Coronary artery (tissue), 2 donors: ENCODE measurements around the gene PDCL2.

Experiments
- DNase-seq: peaks from one replicate; pipeline ENCODE4 v3.0.0-alpha.2; 2017; ENCODE audit warnings: low spot score
- H3K27ac ChIP-seq, 2 donors: fragments of 200-600 bp; sonication (generic); one replicate each; pipeline ENCODE4 v1.5.1; 2016 to 2019
- H3K4me3 ChIP-seq: fragments of 200-600 bp; sonication (generic); 2 replicates; pipeline ENCODE4 v1.5.1; 2016; ENCODE audit warnings: mild to moderate bottlenecking, moderate library complexity
- CTCF ChIP-seq: fragments of 200-600 bp; sonication (generic); IDR thresholded peaks from one replicate; pipeline ENCODE4 v1.5.1; 2019; ENCODE audit warnings: antibody characterized with exemption

Gene PDCL2

DNA sequence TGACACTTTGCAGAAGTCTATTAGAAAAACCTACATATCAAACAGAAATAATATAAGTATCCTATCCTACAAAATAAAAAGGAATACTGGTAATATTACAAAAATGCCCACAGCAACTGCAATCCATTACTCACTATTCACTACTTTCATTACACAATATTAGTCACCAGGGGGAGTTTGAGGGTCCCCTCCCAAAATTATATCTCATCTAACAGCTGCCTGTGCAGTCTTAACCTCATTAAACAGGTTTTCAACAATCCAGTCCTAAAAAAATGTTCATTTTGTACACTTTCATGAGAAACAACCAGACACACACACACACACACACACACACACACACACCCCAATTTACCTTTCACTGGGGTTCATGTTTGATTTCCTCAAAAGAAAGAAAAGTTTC, 48.2 kb downstream of the PDCL2 start:
- H3K27ac ChIP-seq: no peak overlapping the region
- TF ChIP-seq CTCF: no peak
- no peak overlapping the region for H3K4me3 ChIP-seq
- DNase-seq: no peak

GRCh38 chr4:55540271-55540670, 51.8 kb downstream of the PDCL2 start:
- no peak for DNase-seq
- Histone ChIP-seq H3K4me3 (no peak overlapping the region), H3K27ac (no peak overlapping the region)
- TF ChIP-seq CTCF: no peak

DNA sequence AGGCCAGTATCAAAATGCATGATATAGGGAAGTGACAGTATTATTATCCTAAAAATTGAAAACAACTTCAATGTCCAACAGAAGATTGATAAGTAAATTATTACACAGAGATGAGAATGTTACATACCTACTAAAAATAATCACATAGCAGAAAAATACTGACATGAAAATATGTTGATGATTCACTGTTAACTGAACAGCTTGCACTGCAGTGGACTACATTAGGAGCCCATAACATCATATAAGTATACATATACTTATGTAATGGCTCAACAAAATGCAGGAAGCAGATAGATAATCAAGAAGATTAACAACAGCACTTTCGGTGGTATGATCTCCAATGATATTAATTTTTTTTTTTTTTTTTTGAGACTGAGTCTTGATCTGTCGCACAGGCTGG, 52.4 kb downstream of the PDCL2 start:
- no peak for DNase-seq
- Histone ChIP-seq H3K4me3 (no peak overlapping the region), H3K27ac (no peak overlapping the region)
- TF ChIP-seq CTCF: no peak

DNA sequence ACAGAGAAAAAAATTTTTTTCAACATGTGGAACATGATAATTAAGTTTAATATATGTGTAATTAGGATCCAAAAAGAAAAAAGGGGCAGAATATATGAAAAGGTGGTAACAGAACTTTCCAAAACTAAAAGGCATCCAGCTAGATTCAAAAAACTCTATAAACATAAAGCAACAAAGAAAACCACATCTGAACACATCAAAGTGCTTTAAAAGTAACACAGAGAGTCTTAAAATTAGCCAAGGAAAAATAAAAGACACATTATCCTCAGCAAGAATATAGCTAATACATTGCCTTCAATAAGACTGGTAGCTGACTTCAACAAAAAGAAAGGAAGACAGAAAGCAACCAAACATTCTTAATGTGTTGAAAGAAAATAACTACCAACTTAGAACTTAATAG, 53.5 kb downstream of the PDCL2 start:
- no peak for DNase-seq
- H3K4me3 ChIP-seq: no peak overlapping the region
- no peak for TF ChIP-seq CTCF
- no peak overlapping the region for H3K27ac ChIP-seq

GRCh38 chr4:55534306-55534705, 57.7 kb downstream of the PDCL2 start:
- TF ChIP-seq CTCF: no peak
- DNase-seq: no peak
- H3K4me3 ChIP-seq: no peak overlapping the region
- no peak overlapping the region for H3K27ac ChIP-seq

- H3K4me3 ChIP-seq: no peak overlapping the region
- no peak overlapping the region for H3K27ac ChIP-seq
- no peak for DNase-seq
- no peak for TF ChIP-seq CTCF
Measured at GRCh38 chr4:55530691-55531090, 61.4 kb downstream of the PDCL2 start.

- no peak for TF ChIP-seq CTCF
- no peak for DNase-seq
- no peak overlapping the region for H3K27ac ChIP-seq
Measured at GRCh38 chr4:55530167-55530566, 61.9 kb downstream of the PDCL2 start.

More at GRCh38 chr4:55530167-55530566, 61.9 kb downstream of the PDCL2 start:
- H3K4me3 ChIP-seq: no peak overlapping the region
